GM18520 (cell line): ENCODE results near the gene FLOT2.
"Not testable (repeated sequence)": the region's sequence is repeated elsewhere in the genome, so short reads cannot be mapped to it uniquely, and the experiment has no call there.

ENCODE experiments used
- ATAC-seq: cut with Tn5 transposase; IDR thresholded peaks from one replicate; pipeline ENCODE4 v1.9.1; 2021; ENCODE audit not compliant: unreplicated experiment

Gene FLOT2

GRCh38 chr17:28896884-28897768, at the start of gene FLOT2:
FLOT2 (minus strand) TSS chr17:28897733; CDS start chr17:28897574, 159 bp downstream.
- ATAC-seq = no peak

- ATAC-seq = no peak
Observed at GRCh38 chr17:28946239-28946638, 48.7 kb upstream of the FLOT2 start.

DNA sequence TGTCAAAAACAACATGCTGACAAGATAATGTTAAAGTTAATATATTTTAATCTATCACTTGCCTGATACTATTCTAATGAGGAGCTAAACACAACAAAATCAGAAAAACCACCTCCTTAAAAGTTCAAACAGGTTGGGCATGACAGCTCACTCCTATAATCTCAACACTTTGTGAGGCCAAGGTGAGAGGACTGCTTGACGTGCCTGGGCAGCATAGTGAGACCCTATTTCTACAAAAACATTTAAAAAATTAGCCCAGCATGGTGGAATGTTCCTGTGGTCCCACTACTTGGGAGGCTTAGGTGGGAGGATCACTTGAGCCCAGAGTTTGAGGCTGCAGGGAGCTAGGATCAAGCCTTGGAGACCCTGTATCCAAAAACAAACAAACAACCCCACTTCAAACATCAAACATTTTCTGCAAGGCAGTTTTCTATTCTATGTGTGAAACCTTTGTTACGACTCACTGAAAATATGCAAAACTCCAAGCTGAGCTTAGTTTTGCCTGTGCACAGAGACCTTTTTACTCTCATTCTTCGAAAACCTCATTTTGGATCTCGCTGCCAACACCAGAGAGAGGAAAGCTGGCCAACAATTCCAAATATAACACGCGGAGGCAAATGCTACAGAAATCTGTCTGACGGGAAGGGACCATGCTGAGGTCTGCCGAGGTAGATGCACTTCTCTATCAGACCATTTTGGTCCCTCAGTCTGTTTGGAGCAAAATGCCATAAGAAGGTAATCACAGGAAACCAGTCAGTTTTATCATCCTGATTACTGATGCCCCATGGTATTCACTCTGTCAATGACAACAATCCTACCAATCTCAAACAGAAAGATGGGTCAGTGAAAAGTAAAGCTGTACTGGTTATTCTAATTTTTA, 47.6 kb upstream of the FLOT2 start:
- no peak for ATAC-seq

GRCh38 chr17:28944343-28944742, 46.8 kb upstream of the FLOT2 start:
- ATAC-seq = no peak

DNA sequence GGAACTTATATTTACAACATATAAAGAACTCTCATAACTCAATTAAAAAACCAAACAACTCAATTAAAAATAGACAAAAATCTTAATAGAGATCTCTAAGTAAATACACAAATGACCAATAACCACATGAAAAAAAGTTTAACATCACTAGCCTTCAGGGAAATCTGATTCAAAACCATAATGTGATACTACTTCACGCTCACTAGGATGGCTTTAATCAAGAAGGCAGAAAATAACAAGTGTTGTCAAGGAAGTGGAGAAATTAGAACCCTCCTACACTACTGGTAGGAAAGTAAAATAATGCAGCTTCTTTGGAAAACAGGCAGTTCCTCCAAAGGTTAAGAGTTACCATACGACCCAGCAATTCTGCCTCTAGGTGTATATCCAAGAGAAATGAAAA, 45.4 kb upstream of the FLOT2 start:
- no peak for ATAC-seq

DNA sequence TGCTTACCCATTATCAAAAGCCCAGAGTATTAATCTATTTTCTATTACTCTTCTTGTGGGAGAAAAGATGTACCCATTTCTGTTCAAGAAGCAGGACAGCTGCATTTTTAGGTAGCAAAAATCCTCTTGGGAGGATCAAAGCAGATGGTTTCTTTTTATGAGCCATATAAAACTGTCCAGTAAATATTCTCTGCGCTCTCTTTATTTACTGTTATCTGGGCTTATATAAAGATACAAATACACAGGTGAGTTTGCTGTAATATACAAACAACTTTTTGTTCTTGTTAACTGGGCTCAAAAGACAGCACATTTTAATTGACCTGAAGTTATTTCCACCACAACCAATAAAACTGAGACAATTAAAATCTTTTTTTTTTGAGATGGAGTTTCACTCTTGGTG, 43.7 kb upstream of the FLOT2 start:
- no peak for ATAC-seq

GRCh38 chr17:28940675-28941074, 43.1 kb upstream of the FLOT2 start:
- no peak for ATAC-seq

DNA sequence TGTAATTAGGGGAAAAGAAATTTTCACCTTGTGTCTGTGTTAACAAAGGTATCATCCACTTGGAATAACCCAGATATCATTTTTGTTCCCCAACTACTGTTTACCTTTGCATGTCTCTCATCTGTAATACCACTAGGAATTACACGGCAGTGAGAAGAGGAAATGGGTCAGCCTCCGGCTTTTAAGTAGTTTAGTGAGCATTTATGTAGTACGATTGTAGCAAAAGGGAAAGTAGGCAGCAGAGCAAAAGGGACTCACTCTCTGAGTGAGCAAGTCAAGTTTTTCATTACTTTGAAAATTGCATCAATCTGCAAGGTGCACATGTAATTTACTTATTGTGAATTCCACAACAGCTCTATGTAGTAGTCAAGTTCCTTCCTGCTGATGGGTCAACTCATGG, 42.6 kb upstream of the FLOT2 start:
- ATAC-seq = no peak

- no peak for ATAC-seq
Observed at GRCh38 chr17:28938552-28938951, 41.0 kb upstream of the FLOT2 start.

DNA sequence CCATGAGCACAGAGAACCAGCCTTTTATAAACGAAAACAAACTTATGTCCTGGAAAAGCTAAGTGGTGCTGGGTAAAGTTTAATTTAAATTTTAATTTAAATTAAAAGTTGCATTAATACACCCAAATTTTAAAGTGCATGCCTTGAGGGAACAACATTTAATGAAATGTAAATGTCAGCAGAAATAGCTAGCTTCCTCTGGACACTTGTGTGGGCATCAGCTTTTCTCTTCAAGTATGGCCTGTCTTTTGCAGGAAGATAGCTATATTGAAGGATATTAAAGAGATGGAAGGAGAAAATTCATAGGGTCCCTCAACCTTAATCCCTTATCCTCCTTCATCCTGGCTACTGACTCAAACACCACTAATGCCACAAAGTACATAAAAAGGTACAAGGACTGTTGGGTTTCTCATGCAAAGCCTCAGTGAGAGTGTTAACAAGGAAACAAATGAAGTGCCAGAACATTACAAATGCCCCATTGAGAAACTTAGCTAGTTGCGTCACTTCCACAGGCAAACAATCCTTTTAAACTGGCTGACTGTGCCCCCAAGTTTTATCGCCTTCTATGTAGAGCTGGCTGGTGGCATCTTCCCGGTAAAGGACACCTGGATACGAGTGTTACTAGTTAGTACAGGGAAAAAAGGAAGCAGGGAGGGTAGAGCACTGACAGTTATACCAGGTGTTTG, 39.7 kb upstream of the FLOT2 start:
- no peak for ATAC-seq

- ATAC-seq = no peak
Observed at GRCh38 chr17:28935744-28936460, 38.4 kb upstream of the FLOT2 start.

GRCh38 chr17:28934508-28934907, 37.0 kb upstream of the FLOT2 start:
- ATAC-seq = not testable (repeated sequence)

DNA sequence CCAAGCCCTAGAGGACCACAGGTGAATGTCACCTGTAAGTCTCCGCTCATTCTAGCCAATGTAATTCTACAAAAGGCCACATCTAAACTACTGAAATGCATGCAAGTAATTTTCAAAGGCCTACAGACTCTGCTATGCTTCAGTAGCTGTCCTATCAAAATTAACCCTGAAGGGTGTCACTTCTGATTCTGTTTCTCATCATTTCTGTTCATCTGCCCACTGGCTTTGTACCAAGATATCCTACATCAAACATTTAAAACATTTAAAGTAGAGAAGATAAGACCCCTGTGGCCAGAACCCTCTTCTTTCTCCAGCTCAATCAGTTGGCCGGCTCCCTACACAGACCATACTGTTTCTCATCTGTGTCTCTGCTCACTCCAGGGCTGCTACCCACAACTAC, 32.3 kb upstream of the FLOT2 start:
- no peak for ATAC-seq

GRCh38 chr17:28928061-28928460, 30.5 kb upstream of the FLOT2 start:
- no peak for ATAC-seq

GRCh38 chr17:28926786-28927185, 29.3 kb upstream of the FLOT2 start:
- no peak for ATAC-seq

DNA sequence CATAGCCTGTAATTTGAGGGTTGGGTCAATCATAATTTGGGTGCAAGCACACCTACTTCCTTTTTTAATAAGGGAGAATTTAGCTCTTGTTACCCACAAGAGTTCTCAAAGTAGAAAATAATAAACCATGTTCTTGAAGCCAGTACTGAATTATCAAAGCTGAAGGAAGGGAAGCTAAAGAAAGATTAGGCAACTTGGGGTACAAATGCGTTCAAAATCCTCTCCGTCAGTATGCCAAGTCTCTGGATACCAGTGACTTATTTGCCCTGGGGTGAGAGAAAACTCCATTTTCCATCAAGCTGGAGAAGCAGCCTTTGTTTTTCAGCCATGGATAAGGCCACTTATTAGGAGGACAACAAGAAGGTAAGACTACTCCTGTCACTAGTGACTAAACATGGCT, 28.8 kb upstream of the FLOT2 start:
- ATAC-seq = no peak

DNA sequence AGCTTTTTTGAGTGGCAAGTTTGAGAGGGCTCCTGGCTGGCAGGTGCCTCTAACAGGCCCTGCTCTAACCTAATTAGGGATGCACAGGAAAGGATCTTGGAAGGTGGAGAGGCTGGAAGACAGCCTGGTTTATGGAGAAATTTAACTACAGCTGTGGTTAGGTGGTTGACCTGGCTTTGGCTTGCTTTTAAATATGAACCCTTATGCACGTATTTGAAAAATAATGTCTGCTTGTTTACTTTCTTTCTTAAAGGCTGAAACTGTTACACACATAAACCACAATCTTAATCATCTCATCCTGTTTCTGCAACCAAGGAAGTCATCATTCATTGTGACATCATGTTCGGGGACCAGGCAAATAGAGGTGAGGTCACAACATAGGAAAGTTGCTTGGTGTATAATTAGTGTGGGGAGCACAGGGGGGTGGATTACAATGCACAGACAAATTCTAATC, 28.4 kb upstream of the FLOT2 start:
- ATAC-seq = peak; percentile 66

DNA sequence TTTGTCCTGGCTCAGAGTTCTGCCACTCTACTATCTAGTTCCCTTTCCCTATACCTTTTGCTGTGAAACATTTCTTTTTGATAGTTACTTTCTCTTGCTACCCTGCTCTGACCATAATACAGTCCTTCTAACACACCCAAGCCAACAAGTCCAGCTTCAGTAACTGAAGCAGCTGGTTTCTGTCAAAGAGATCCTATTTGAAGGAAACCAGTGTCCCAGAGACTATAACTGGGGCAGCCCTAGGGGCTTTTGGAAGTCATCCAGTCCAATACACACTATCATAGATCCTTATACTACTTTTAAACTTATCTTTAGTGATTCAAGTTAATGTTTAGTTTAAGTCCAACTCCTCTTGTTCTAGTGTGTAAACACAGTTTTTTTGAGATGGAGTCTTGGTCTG, 22.7 kb upstream of the FLOT2 start:
- no peak for ATAC-seq

- no peak for ATAC-seq
Observed at GRCh38 chr17:28918295-28918694, 20.8 kb upstream of the FLOT2 start.

- no peak for ATAC-seq
Observed at GRCh38 chr17:28917465-28917864, 19.9 kb upstream of the FLOT2 start.

DNA sequence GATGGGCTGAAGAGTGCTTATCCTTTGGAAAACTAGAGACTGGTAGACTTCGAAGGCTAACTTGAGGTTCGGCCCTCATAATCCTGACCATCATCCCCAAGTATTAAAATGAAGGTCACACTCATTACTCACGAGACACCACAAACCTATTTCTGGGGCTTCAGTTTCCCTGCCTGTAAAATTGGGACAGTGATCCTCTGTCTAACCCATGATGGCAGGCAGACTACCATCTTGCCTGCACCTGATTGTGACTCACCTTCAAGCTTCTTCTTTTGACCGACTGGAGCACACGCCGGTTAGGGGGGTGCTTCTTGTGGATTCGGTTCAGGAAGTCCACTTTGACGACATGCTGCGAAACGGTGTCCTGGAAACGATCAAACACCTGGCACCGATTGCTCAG, 19.5 kb upstream of the FLOT2 start:
- ATAC-seq = no peak
